Heart right ventricle (tissue), 16 donors: ENCODE measurements around the gene IL1RAPL1. TPM values are rescaled to one million over a fixed set of nuclear protein-coding genes. Genes with fewer than 3 reads are reported as not detected.

Source experiments
- ATAC-seq, 8 donors: fragments of 200-7000 bp; cut with Tn5 transposase; one replicate each; pipeline ENCODE4 v1.9.1; 2020; ENCODE audit warnings: mild to moderate bottlenecking in 8 of 8, moderate library complexity in 8 of 8, moderate number of reproducible peaks in 1 of 8
- DNase-seq, 2 donors: peaks; one replicate each; pipeline ENCODE4 v3.0.0-alpha.2; 2020
- H3K27ac ChIP-seq, 10 donors: fragments of 200-600 bp; sonication (generic) in 2 of 10; one replicate each; pipeline versions ENCODE4 v1.5.0 to v1.8.0; 2020 to 2022; ENCODE audit warnings: mild to moderate bottlenecking in 3 of 10
- H3K27me3 ChIP-seq, 7 donors: fragments of 200-600 bp; one replicate each; pipeline ENCODE4 v1.8.0; 2021 to 2022; ENCODE audit warnings: mild to moderate bottlenecking in 2 of 7
- H3K36me3 ChIP-seq, 9 donors: fragments of 200-600 bp; sonication (generic) in 1 of 9; one replicate each; pipeline versions ENCODE4 v1.5.0 to v1.8.0; 2020 to 2022; ENCODE audit warnings: mild to moderate bottlenecking in 2 of 9
- H3K4me1 ChIP-seq, 9 donors: fragments of 200-600 bp; sonication (generic) in 1 of 9; one replicate each; pipeline versions ENCODE4 v1.5.0 to v1.8.0; 2020 to 2022; ENCODE audit warnings: mild to moderate bottlenecking in 4 of 9
- H3K4me3 ChIP-seq, 10 donors: fragments of 200-600 bp; sonication (generic) in 2 of 10; one replicate each; pipeline versions ENCODE4 v1.5.0 to v1.8.0; 2020 to 2022; ENCODE audit warnings: mild to moderate bottlenecking in 7 of 10, moderate library complexity in 2 of 10
- H3K9me3 ChIP-seq, 11 donors: fragments of 200-600 bp in 10 of 11; sonication (generic) in 2 of 11; one replicate each; pipeline versions ENCODE4 v1.5.0 to v1.8.0; 2013 to 2022; ENCODE audit warnings: mild to moderate bottlenecking in 2 of 11, control low read depth in 1 of 11, moderate library complexity in 1 of 11
- WGBS, 2 donors: extraction: QIAGEN DNeasy Blood & Tissue Kit; methylation state at CpG; one replicate each; pipeline ENCODE4 v1.1.7; 2013; ENCODE audit warnings: inconsistent platforms in 1 of 2; 5-methylcytosine and 5-hydroxymethylcytosine counted together
- intact Hi-C, 10 donors: fragments of 100-400 bp; cut with DNase I; formaldehyde crosslinking; loops; one replicate each; pipeline versions ENCODE4 v1.11.1 to v1.14.2; 2022
- polyA plus RNA-seq, 2 donors: library from polyadenylated mRNA; stranded (reverse); fragments of 200-250 nt; gene quantifications; one replicate each; pipeline ENCODE4 v1.2.3, GENCODE V29; 2013
- total RNA-seq, 10 donors: library from RNA; stranded (reverse); fragmentation: NEBNext Ultra II Directional in 3 of 10; extraction: Animal tissue kit (Norgen Biotek cat#: 25700) in 3 of 10; gene quantifications; one replicate each; pipeline versions ENCODE4 v1.2.1 to v1.2.4, GENCODE V29; 2021 to 2023
- TF ChIP-seq, protein P1 (sequence below), 9 donors: fragments of 200-600 bp; sonication (generic) in 2 of 9; IDR thresholded peaks; one replicate each; pipeline versions ENCODE4 v1.5.0 to v1.8.0; 2021 to 2022; ENCODE audit warnings: antibody characterized with exemption in 9 of 9, mild to moderate bottlenecking in 5 of 9, moderate library complexity in 1 of 9
- donor health status: Arrhythmogenic right ventricular cardiomyopathy.
- donor health status: ischemic (EF 13 %, LVEDD 7.1; RV severe dilation, severe dysfunction).
- donor health status: healthy with polysubstance abuse.
- donor health status: DM: no; HTN: yes; CAD: no.
- donor health status: DM: no; HTN: no; CAD: no.
- donor health status: ischemic (EF 25% LVEDD 6.9; RV normal size, moderate dysfunction).
- donor health status: ischemic (EF 25% LVEDD 5.7; RV mildly dilated, moderate dysfunction).
- donor health status: healthy.
- donor health status: DM: yes; HTN: yes; CAD: no.
- donor health status: Ischemic cardiomyopathy.
- donor health status: ischemic (EF 35%, LVEDD 5.7; RV mildly dilated, moderate dysfunction).
- donor health status: nonischemic (EF 11% LVEDD 7.7; RV severe dilation, severe dysfunction).
- donor health status: DM: yes; HTN: yes; CAD: no.
- donor health status: PGD.
- donor health status: ischemic (EF 29% LVEDD 5.4; RV normal size, mild dysfunction).
- donor health status: nonischemic (EF 23%, LVEDD 6.1; RV moderate dilation, normal function).

IL1RAPL1 gene
- total and polyA plus RNA-seq, 12 donors = 0.13 to 6.3 (median 2.8) TPM

DNA sequence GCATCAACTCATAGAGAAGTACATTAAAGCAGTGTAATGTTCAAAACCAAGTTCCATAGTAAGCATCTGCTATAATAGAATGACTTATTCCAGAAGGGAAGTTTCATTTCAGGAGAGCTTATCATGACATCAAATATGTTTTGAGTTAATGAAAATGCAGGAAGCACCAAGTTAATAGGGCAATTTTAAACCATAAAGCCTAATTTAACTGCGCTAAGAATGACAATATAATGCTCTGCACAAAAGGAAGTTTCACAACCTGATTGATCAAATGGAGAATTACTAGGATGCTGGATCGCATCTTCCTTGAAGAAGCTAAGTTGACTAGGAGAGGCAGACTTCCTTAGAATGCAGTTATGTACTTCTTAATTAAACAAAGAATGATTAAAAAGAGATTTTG is 1211.2 kb downstream of the IL1RAPL1 start:
- H3K4me1 ChIP-seq = no peaks in the 10 kb centered on the region
- no peaks in the 10 kb centered on the region for H3K36me3 ChIP-seq
- H3K9me3 ChIP-seq = no peaks in the 10 kb centered on the region
- ATAC-seq (no peak), DNase-seq (no peak)
- intact Hi-C loops = no loop called here
- no peak overlapping the region for H3K4me3 ChIP-seq
- 80 to 90% methylated on average over 2 of the region's 2 CpGs for WGBS, 2 donors
- TF ChIP-seq, protein P1, sequence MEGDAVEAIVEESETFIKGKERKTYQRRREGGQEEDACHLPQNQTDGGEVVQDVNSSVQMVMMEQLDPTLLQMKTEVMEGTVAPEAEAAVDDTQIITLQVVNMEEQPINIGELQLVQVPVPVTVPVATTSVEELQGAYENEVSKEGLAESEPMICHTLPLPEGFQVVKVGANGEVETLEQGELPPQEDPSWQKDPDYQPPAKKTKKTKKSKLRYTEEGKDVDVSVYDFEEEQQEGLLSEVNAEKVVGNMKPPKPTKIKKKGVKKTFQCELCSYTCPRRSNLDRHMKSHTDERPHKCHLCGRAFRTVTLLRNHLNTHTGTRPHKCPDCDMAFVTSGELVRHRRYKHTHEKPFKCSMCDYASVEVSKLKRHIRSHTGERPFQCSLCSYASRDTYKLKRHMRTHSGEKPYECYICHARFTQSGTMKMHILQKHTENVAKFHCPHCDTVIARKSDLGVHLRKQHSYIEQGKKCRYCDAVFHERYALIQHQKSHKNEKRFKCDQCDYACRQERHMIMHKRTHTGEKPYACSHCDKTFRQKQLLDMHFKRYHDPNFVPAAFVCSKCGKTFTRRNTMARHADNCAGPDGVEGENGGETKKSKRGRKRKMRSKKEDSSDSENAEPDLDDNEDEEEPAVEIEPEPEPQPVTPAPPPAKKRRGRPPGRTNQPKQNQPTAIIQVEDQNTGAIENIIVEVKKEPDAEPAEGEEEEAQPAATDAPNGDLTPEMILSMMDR (IDR thresholded peaks at IDR 0.05) = no peak
- no peaks in the 10 kb centered on the region for H3K27me3 ChIP-seq
- H3K27ac ChIP-seq = no peak overlapping the region

DNA sequence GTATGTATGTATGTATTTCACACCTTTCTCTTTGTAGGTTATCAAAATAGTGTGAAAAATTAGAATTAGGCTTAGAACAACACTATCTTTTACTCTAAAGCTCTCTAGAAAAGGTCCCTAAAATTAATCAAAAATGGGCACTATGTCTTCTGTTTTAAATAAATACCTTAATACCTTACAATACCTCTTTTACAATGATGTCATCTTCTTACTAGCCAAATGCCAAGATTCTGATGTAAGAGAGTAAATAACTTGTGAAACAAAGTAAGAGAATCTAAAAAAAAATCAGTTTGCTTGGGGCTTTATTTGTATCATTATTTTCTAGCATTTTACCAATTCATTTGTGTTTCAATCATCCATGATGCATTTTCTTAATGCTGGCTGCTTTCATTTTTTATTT is 1225.9 kb downstream of the IL1RAPL1 start:
- TF ChIP-seq, protein P1 (IDR thresholded peaks at IDR 0.05) = no peak
- Histone ChIP-seq H3K27me3 (no peaks in the 10 kb centered on the region), H3K4me1 (no peaks in the 10 kb centered on the region), H3K4me3 (no peak overlapping the region), H3K27ac (no peak overlapping the region), H3K36me3 (no peaks in the 10 kb centered on the region), H3K9me3 (no peaks in the 10 kb centered on the region)
- DNase-seq (no peak), ATAC-seq (no peak)
- intact Hi-C loops = no loop called here

- intact Hi-C loops = no loop called here
- 62 to 64% methylated on average over 6 of the region's 6 CpGs for WGBS, 2 donors
- ATAC-seq = no peak
Observed at GRCh38 chrX:29824176-29824906, 1237.1 kb downstream of the IL1RAPL1 start.

GRCh38 chrX:29826742-29827141 is 1239.5 kb downstream of the IL1RAPL1 start:
- no peaks in the 10 kb centered on the region for H3K27me3 ChIP-seq
- WGBS, 2 donors = 89 to 92% methylated on average over 5 of the region's 5 CpGs
- intact Hi-C loops = no loop called here
- no peak overlapping the region for H3K4me3 ChIP-seq
- H3K36me3 ChIP-seq = no peaks in the 10 kb centered on the region
- no peak for ATAC-seq
- no peaks in the 10 kb centered on the region for H3K4me1 ChIP-seq
- TF ChIP-seq, protein P1 (IDR thresholded peaks at IDR 0.05) = no peak
- no peak overlapping the region for H3K27ac ChIP-seq
- DNase-seq = no peak
- H3K9me3 ChIP-seq = no peaks in the 10 kb centered on the region

More at GRCh38 chrX:29824176-29824906, 1237.1 kb downstream of the IL1RAPL1 start:
- TF ChIP-seq, protein P1 (IDR thresholded peaks at IDR 0.05) = no peak
- Histone ChIP-seq H3K27ac (no peak overlapping the region), H3K27me3 (no peaks in the 10 kb centered on the region), H3K4me1 (no peaks in the 10 kb centered on the region), H3K9me3 (no peaks in the 10 kb centered on the region), H3K36me3 (no peaks in the 10 kb centered on the region), H3K4me3 (no peak overlapping the region)
- no peak for DNase-seq
